HepG2 (cell line): ENCODE data around the gene THBS4. TPM values are rescaled to one million over a fixed set of nuclear protein-coding genes. Genes with fewer than 3 reads are reported as not detected.

Experiments
- ATAC-seq: fragments of 200-7000 bp; cut with Tn5 transposase; 3 replicates; pipeline ENCODE4 v1.9.1; 2020; ENCODE audit warnings: mild to moderate bottlenecking, moderate library complexity
- BruUV-seq: library from RNA; stranded (reverse); fragments of 400-500 nt; replicated peaks from 2 replicates; lab custom pipeline; 2021; lab: Mats Ljungman, UMichigan
- CTCF ChIA-PET: fragments of 300-600 bp; formaldehyde crosslinking; extraction: SDS; loops from one replicate; lab custom pipeline; 2021; ENCODE audit warnings: low total read pairs, inconsistent platforms, low intra/inter-chr PET ratio; lab: Yijun Ruan, JAX
- POLR2A ChIA-PET: fragments of 350-600 bp; sonication (Branson Sonifier 250); formaldehyde crosslinking; loops from one replicate; lab custom pipeline; 2020; ENCODE audit warnings: antibody characterized with exemption, inconsistent platforms; lab: Yijun Ruan, JAX
- DNase-seq: peaks from one replicate; pipeline ENCODE4 v3.0.0-alpha.2; 2015; ENCODE audit warnings: low spot score
- FAIRE-seq: peaks from 3 replicates; lab custom pipeline; 2011; peaks lifted over from hg19 to GRCh38; lab: Jason Lieb, UNC
- H2AFZ ChIP-seq: one replicate; pipeline ENCODE4 v1.6.1; 2011; ENCODE audit warnings: low read length, inconsistent platforms
- H3K27ac ChIP-seq: fragments of 300-600 bp; 3 replicates; pipeline ENCODE4 v1.8.0; 2011; ENCODE audit warnings: mixed run types, mild to moderate bottlenecking, mixed read lengths, low read length, inconsistent platforms; ENCODE audit not compliant: insufficient read depth; ENCODE audit errors: extremely low read length
- H3K27me3 ChIP-seq, 2 experiments: fragments of 200-600 bp in 1 of 2; 2 replicates in 1 of 2; 3 replicates in 1 of 2; pipeline versions ENCODE4 v1.6.0 to v1.8.0; 2011; ENCODE audit warnings: low read length in 2 of 2, mild to moderate bottlenecking in 2 of 2, moderate library complexity in 2 of 2, inconsistent platforms in 1 of 2; ENCODE audit not compliant: insufficient read depth in 2 of 2, control insufficient read depth in 1 of 2
- H3K36me3 ChIP-seq, 2 experiments: fragments of 200-600 bp in 1 of 2; replicated peaks in 1 of 2; 2 replicates in 1 of 2; 3 replicates in 1 of 2; pipeline versions ENCODE4 v1.5.1 to v1.8.0; 2011; ENCODE audit warnings: low read length in 2 of 2, inconsistent platforms in 1 of 2; ENCODE audit not compliant: insufficient read depth in 2 of 2, control insufficient read depth in 1 of 2
- H3K4me1 ChIP-seq: 2 replicates; pipeline ENCODE4 v1.5.1; 2012; ENCODE audit warnings: low read length, inconsistent platforms; ENCODE audit not compliant: insufficient read depth
- H3K4me2 ChIP-seq: 2 replicates; pipeline ENCODE4 v1.6.0; 2011; ENCODE audit warnings: low read depth, low read length, inconsistent platforms
- H3K4me3 ChIP-seq, 3 experiments: fragments of 200-600 bp in 1 of 3; sonication (generic), shearing (Covaris generic) in 1 of 3; replicated peaks in 1 of 3; 2 replicates each; pipeline ENCODE4 v1.5.1; 2011 to 2016; ENCODE audit warnings: low read length in 3 of 3, inconsistent platforms in 2 of 3, low read depth in 2 of 3, mild to moderate bottlenecking in 2 of 3, control low read depth in 1 of 3, mixed read lengths in 1 of 3; ENCODE audit not compliant: insufficient read depth in 1 of 3
- H3K79me2 ChIP-seq: one replicate; pipeline ENCODE4 v1.6.1; 2011; ENCODE audit warnings: low read length, inconsistent platforms; ENCODE audit not compliant: insufficient read depth
- H3K9ac ChIP-seq: 2 replicates; pipeline ENCODE4 v1.6.0; 2011; ENCODE audit warnings: mild to moderate bottlenecking, low read depth, low read length, inconsistent platforms; ENCODE audit not compliant: insufficient read depth
- H3K9me3 ChIP-seq: 2 replicates; pipeline ENCODE4 v1.5.1; 2012; ENCODE audit warnings: mild to moderate bottlenecking, low read length
- H4K20me1 ChIP-seq: 2 replicates; pipeline ENCODE4 v1.6.0; 2011; ENCODE audit warnings: inconsistent platforms, mild to moderate bottlenecking, low read length, moderate library complexity; ENCODE audit not compliant: insufficient read depth
- PPARG ChIP-seq: conservative IDR thresholded peaks from 2 replicates; pipeline ENCODE4 v1.6.1; 2016; ENCODE audit warnings: missing biosample characterization, missing genetic modification reagents
- SMC3 ChIP-seq: IDR thresholded peaks from 2 replicates; pipeline ENCODE4 v1.6.1; 2011; ENCODE audit warnings: low read length, improper control_type of control experiment
- TBX2 ChIP-seq: sonication (generic); formaldehyde crosslinking; IDR thresholded peaks from 2 replicates; pipeline ENCODE4 v1.5.0; 2020; ENCODE audit warnings: missing genetic modification reagents, mild to moderate bottlenecking, borderline replicate concordance
- TEAD3 ChIP-seq: optimal IDR thresholded peaks from 2 replicates; pipeline ENCODE3; 2016; ENCODE audit warnings: borderline replicate concordance
- YEATS2 ChIP-seq: sonication (generic); formaldehyde crosslinking; IDR thresholded peaks from 2 replicates; pipeline ENCODE4 v1.4.0; 2020; ENCODE audit warnings: missing genetic modification reagents, borderline replicate concordance
- ZNF276 ChIP-seq: sonication (generic); formaldehyde crosslinking; IDR thresholded peaks from 2 replicates; pipeline ENCODE4 v1.4.0; 2020; ENCODE audit warnings: mild to moderate bottlenecking, low read depth, missing genetic modification reagents
- WGBS: methylation state at CpG from one replicate; pipeline ENCODE4 v1.1.6; 2017; ENCODE audit warnings: low lambda C conversion rate; 5-methylcytosine and 5-hydroxymethylcytosine counted together
- in situ Hi-C: cut with HindIII; loops from 2 replicates; pipeline ENCODE4 v1.10.0; 2017; ENCODE audit warnings: low pct_unique_long_range_greater_than_20kb; ENCODE audit not compliant: extremely low pct_ligation_motif_present
- intact Hi-C: fragments of 100-400 bp; cut with micrococcal nuclease; formaldehyde crosslinking; loops from one replicate; pipeline ENCODE4 v1.10.0; 2022; ENCODE audit not compliant: unreplicated experiment
- polyA plus RNA-seq, 8 experiments: library from polyadenylated mRNA; depleted of rRNA in 3 of 8; stranded (reverse) in 7 of 8; unstranded in 1 of 8; fragments of >200 nt; fragmentation: Illumina TruSeq in 4 of 8; extraction: Trizol in 4 of 8; gene quantifications; 2 replicates each; pipeline versions ENCODE4 v1.2.1 to v1.2.3, GENCODE V29; 2011 to 2016; ENCODE audit warnings: low read depth in 4 of 8, missing spikeins in 1 of 8, mixed read lengths in 1 of 8; ENCODE audit not compliant: insufficient read depth in 1 of 8
- total RNA-seq, 5 experiments: library from RNA; depleted of rRNA; stranded (reverse); fragments of >200 nt; fragmentation: Illumina TruSeq; extraction: Trizol; gene quantifications; 2 replicates each; pipeline ENCODE4 v1.2.3, GENCODE V29; 2016; ENCODE audit warnings: low read depth in 1 of 5
- TF ChIP-seq, protein P1 (sequence below): IDR thresholded peaks from 2 replicates; pipeline ENCODE4 v1.4.0; 2020; ENCODE audit warnings: mild to moderate bottlenecking, missing genetic modification reagents

Gene THBS4
- total and polyA plus RNA-seq, 2 of the 13 experiments (the other 11 are each of a cell fraction or from before 2014, with no cell fraction given), result 0.60 to 1.2 TPM

- peak; percentile 77 for TF ChIP-seq SMC3
- peak; percentile 51; the same call in 1 of the 2 replicates for TF ChIP-seq ZNF276 (CRISPR knock-in tag)
- TF ChIP-seq, protein P1, sequence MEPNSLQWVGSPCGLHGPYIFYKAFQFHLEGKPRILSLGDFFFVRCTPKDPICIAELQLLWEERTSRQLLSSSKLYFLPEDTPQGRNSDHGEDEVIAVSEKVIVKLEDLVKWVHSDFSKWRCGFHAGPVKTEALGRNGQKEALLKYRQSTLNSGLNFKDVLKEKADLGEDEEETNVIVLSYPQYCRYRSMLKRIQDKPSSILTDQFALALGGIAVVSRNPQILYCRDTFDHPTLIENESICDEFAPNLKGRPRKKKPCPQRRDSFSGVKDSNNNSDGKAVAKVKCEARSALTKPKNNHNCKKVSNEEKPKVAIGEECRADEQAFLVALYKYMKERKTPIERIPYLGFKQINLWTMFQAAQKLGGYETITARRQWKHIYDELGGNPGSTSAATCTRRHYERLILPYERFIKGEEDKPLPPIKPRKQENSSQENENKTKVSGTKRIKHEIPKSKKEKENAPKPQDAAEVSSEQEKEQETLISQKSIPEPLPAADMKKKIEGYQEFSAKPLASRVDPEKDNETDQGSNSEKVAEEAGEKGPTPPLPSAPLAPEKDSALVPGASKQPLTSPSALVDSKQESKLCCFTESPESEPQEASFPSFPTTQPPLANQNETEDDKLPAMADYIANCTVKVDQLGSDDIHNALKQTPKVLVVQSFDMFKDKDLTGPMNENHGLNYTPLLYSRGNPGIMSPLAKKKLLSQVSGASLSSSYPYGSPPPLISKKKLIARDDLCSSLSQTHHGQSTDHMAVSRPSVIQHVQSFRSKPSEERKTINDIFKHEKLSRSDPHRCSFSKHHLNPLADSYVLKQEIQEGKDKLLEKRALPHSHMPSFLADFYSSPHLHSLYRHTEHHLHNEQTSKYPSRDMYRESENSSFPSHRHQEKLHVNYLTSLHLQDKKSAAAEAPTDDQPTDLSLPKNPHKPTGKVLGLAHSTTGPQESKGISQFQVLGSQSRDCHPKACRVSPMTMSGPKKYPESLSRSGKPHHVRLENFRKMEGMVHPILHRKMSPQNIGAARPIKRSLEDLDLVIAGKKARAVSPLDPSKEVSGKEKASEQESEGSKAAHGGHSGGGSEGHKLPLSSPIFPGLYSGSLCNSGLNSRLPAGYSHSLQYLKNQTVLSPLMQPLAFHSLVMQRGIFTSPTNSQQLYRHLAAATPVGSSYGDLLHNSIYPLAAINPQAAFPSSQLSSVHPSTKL (CRISPR knock-in tag), result peak; percentile 36; the same call in 1 of the 2 replicates
- TF ChIP-seq YEATS2 (CRISPR knock-in tag), result peak; percentile 30; the same call in 1 of the 2 replicates
- TF ChIP-seq TEAD3 (CRISPR knock-in tag), result peak; percentile 97
These were observed 58.6 kb downstream of the THBS4 start (continued) for GRCh38 chr5:80093796-80094195.

- H2AFZ ChIP-seq, result peak overlapping the region; percentile 10
- no peaks in the 10 kb centered on the region for H3K9me3 ChIP-seq
- in situ Hi-C loops (loop anchor here (5.0 kb wide), 1 partner anchor 163 kb away; the partner anchor contains the start of gene SERINC5), intact Hi-C loops (loop anchor here (5.0 kb wide), 3 partner anchors 58 to 163 kb away; partner anchors contain the start of gene SERINC5)
- H3K36me3 ChIP-seq, result no peaks in the 10 kb centered on the region
- ChIA-PET CTCF (interaction anchor here (1.0 to 1.2 kb wide), 2 partner anchors 213 to 214 kb away, joined by 3 to 6 read pairs; no protein-coding TSS in a partner anchor), POLR2A (interaction anchor here (0.6 to 2.1 kb wide), 17 partner anchors 10 to 213 kb away, joined by 3 to 13 read pairs (median 4); partner anchors contain the start of gene SERINC5)
- no peak for TF ChIP-seq PPARG (CRISPR knock-in tag)
- 0 out of 2 replicates have a peak, but pooled peaks have one; percentile 1 for TF ChIP-seq TBX2
- no peak overlapping the region for H3K4me3 ChIP-seq
- no peak for DNase-seq
- H4K20me1 ChIP-seq, result no peaks in the 10 kb centered on the region
- H3K27me3 ChIP-seq, result no peaks in the 10 kb centered on the region
- no peak for ATAC-seq
- H3K79me2 ChIP-seq, result no peaks in the 10 kb centered on the region
- no TSS peak for BruUV-seq
- peak overlapping the region; percentile 54 for H3K9ac ChIP-seq
- peak overlapping the region; percentile 68 for H3K27ac ChIP-seq
- peak overlapping the region; percentile 65 for H3K4me2 ChIP-seq
- 72% methylated on average over 5 of the region's 5 CpGs for WGBS
- FAIRE-seq, result no peak
- peaks cover 63% of the 10 kb centered on the region for H3K4me1 ChIP-seq
These were observed 59.1 kb downstream of the THBS4 start for GRCh38 chr5:80094236-80094738.
